HCT116 (cell line): Measurements from ENCODE around the gene ANKRD13B. TPM values are rescaled to one million over a fixed set of nuclear protein-coding genes. Genes with fewer than 3 reads are reported as not detected.

Source experiments
- ATAC-seq: fragments of 200-7000 bp; cut with Tn5 transposase; 2 replicates; pipeline ENCODE4 v1.9.1; 2020; ENCODE audit warnings: mild to moderate bottlenecking, moderate library complexity
- BruUV-seq: library from RNA; stranded (reverse); fragments of 400-500 nt; replicated peaks from 2 replicates; lab custom pipeline; 2021; lab: Mats Ljungman, UMichigan
- CTCF ChIA-PET: fragments of 300-600 bp; sonication (Branson Sonifier 250); formaldehyde crosslinking; loops from one replicate; lab custom pipeline; 2021; ENCODE audit warnings: antibody characterized with exemption; lab: Charles Lee
- POLR2A ChIA-PET: fragments of 300-600, 350-600 bp; sonication (Branson Sonifier 250); formaldehyde crosslinking; loops from one replicate; lab custom pipeline; 2021; ENCODE audit warnings: antibody characterized with exemption; lab: Charles Lee
- RAD21 ChIA-PET, 2 experiments: fragments of 300-600 bp; sonication (Branson Sonifier 250); formaldehyde crosslinking; loops; one replicate each; lab custom pipeline; 2023; ENCODE audit warnings: low total read pairs in 2 of 2; ENCODE audit not compliant: uncharacterized antibody in 2 of 2, unreplicated experiment in 2 of 2, low non-redundant PET in 1 of 2; lab: Charles Lee
- DNase-seq: peaks from one replicate; pipeline ENCODE4 v3.0.0-alpha.2; 2010; ENCODE audit warnings: low read depth, low spot score
- H2AFZ ChIP-seq: fragments of 200-600 bp; shearing (Covaris generic), sonication (generic); 2 replicates; pipeline ENCODE4 v1.6.1; 2017; ENCODE audit warnings: low read depth, mixed run types, mixed read lengths, antibody characterized with exemption, low read length; ENCODE audit not compliant: poor library complexity, severe bottlenecking
- H3K27ac ChIP-seq: 2 replicates; pipeline ENCODE4 v1.5.1; 2012; ENCODE audit warnings: low read depth, low read length
- H3K27me3 ChIP-seq: fragments of 200-600 bp; sonication (generic); 2 replicates; pipeline ENCODE4 v1.6.1; 2016; ENCODE audit warnings: mixed run types, low read length, mixed read lengths; ENCODE audit not compliant: insufficient read depth
- H3K36me3 ChIP-seq, 2 experiments: fragments of 200-500 bp in 1 of 2; fragments of 200-600 bp in 1 of 2; sonication (Bioruptor generic) in 1 of 2; sonication (generic) in 1 of 2; 2 replicates each; pipeline versions ENCODE4 v1.5.1 to v1.6.1; 2014 to 2016; ENCODE audit warnings: low read length in 2 of 2, inconsistent platforms in 1 of 2, mixed read lengths in 1 of 2, mixed run types in 1 of 2; ENCODE audit not compliant: insufficient read depth in 2 of 2, control insufficient read depth in 1 of 2
- H3K4me1 ChIP-seq, 2 experiments: fragments of 200-600 bp in 1 of 2; sonication (generic) in 1 of 2; 2 replicates each; pipeline versions ENCODE4 v1.5.1 to v1.6.1; 2012 to 2017; ENCODE audit warnings: low read length in 2 of 2, inconsistent platforms in 1 of 2, mild to moderate bottlenecking in 1 of 2, mixed read lengths in 1 of 2, mixed run types in 1 of 2, moderate library complexity in 1 of 2; ENCODE audit not compliant: insufficient read depth in 2 of 2, control insufficient read depth in 1 of 2
- H3K4me2 ChIP-seq: fragments of 200-600 bp; sonication (generic); 2 replicates; pipeline ENCODE4 v1.6.1; 2017; ENCODE audit warnings: mixed run types, low read length, mixed read lengths
- H3K4me3 ChIP-seq, 2 experiments: fragments of 200-600 bp in 1 of 2; sonication (generic) in 1 of 2; replicated peaks in 1 of 2; 2 replicates each; pipeline ENCODE4 v1.5.1; 2011 to 2016; ENCODE audit warnings: low read length in 2 of 2, control low read depth in 1 of 2, low read depth in 1 of 2, mild to moderate bottlenecking in 1 of 2, mixed read lengths in 1 of 2, mixed run types in 1 of 2
- H3K79me2 ChIP-seq: fragments of 200-600 bp; sonication (generic); 2 replicates; pipeline ENCODE4 v1.6.1; 2017; ENCODE audit warnings: mild to moderate bottlenecking, mixed run types, low read length, moderate library complexity, mixed read lengths; ENCODE audit not compliant: insufficient read depth
- H3K9ac ChIP-seq: fragments of 200-600 bp; sonication (generic); 2 replicates; pipeline ENCODE4 v1.6.1; 2016; ENCODE audit warnings: low read length, mixed read lengths
- H3K9me2 ChIP-seq: fragments of 200-600 bp; sonication (generic), shearing (Covaris generic); 2 replicates; pipeline ENCODE4 v1.6.1; 2017; ENCODE audit warnings: mixed run types, mild to moderate bottlenecking, moderate library complexity; ENCODE audit not compliant: insufficient read depth
- H3K9me3 ChIP-seq, 2 experiments: fragments of 200-500 bp in 1 of 2; fragments of 200-600 bp in 1 of 2; sonication (Bioruptor generic) in 1 of 2; sonication (generic) in 1 of 2; 2 replicates each; pipeline ENCODE4 v1.6.1; 2014 to 2017; ENCODE audit warnings: low read length in 2 of 2, mixed read lengths in 2 of 2, inconsistent platforms in 1 of 2, low read depth in 1 of 2, mild to moderate bottlenecking in 1 of 2, mixed run types in 1 of 2, moderate library complexity in 1 of 2; ENCODE audit not compliant: control insufficient read depth in 1 of 2, insufficient read depth in 1 of 2
- H4K20me1 ChIP-seq: fragments of 200-600 bp; sonication (generic), shearing (Covaris generic); 2 replicates; pipeline ENCODE4 v1.6.1; 2017; ENCODE audit warnings: mixed run types, mild to moderate bottlenecking, moderate library complexity; ENCODE audit not compliant: insufficient read depth
- FOSL1 ChIP-seq: IDR thresholded peaks from 2 replicates; pipeline ENCODE4 v1.6.1; 2012; ENCODE audit warnings: low read depth
- POLR2A ChIP-seq: IDR thresholded peaks from 2 replicates; pipeline ENCODE4 v1.7.0; 2011; ENCODE audit warnings: borderline replicate concordance; ENCODE audit not compliant: insufficient read depth, insufficient read length; ENCODE audit errors: extremely low read depth
- POLR2AphosphoS5 ChIP-seq: IDR thresholded peaks from 2 replicates; pipeline ENCODE4 v1.6.1; 2011; ENCODE audit warnings: mild to moderate bottlenecking, low read depth, low read length, moderate library complexity
- RAD21 ChIP-seq: IDR thresholded peaks from 2 replicates; pipeline ENCODE4 v1.6.1; 2012; ENCODE audit warnings: low read depth, mild to moderate bottlenecking
- intact Hi-C: fragments of 100-400 bp; cut with micrococcal nuclease; formaldehyde crosslinking; loops from 2 replicates; pipeline ENCODE4 v1.10.0; 2022
- total RNA-seq: library from RNA; stranded (reverse); gene quantifications from one replicate; pipeline ENCODE4 v1.2.1, GENCODE V29; 2021; ENCODE audit not compliant: unreplicated experiment
- TF ChIP-seq, protein P1 (sequence below): IDR thresholded peaks from 2 replicates; pipeline ENCODE4 v1.6.1; 2011; ENCODE audit warnings: mild to moderate bottlenecking, low read length, moderate library complexity; ENCODE audit not compliant: insufficient replicate concordance; ENCODE audit errors: extremely low read depth
- TF ChIP-seq, protein P2 (sequence below), 3 experiments: fragments of 200-600 bp in 1 of 3; sonication (generic) in 1 of 3; IDR thresholded peaks in 2 of 3; conservative IDR thresholded peaks in 1 of 3; 2 replicates each; pipeline ENCODE4 v1.5.1; 2012 to 2017; ENCODE audit warnings: low read depth in 2 of 3, low read length in 2 of 3, antibody characterized with exemption in 1 of 3, borderline replicate concordance in 1 of 3, control low read depth in 1 of 3, mild to moderate bottlenecking in 1 of 3, mixed read lengths in 1 of 3, mixed run types in 1 of 3, moderate library complexity in 1 of 3; ENCODE audit not compliant: insufficient read depth in 1 of 3
- TF ChIP-seq, protein P3 (sequence below): IDR thresholded peaks from 2 replicates; pipeline ENCODE4 v1.6.1; 2012

The ANKRD13B gene
- total RNA-seq, 1 experiment from 2014 or later = 27.4 TPM

DNA sequence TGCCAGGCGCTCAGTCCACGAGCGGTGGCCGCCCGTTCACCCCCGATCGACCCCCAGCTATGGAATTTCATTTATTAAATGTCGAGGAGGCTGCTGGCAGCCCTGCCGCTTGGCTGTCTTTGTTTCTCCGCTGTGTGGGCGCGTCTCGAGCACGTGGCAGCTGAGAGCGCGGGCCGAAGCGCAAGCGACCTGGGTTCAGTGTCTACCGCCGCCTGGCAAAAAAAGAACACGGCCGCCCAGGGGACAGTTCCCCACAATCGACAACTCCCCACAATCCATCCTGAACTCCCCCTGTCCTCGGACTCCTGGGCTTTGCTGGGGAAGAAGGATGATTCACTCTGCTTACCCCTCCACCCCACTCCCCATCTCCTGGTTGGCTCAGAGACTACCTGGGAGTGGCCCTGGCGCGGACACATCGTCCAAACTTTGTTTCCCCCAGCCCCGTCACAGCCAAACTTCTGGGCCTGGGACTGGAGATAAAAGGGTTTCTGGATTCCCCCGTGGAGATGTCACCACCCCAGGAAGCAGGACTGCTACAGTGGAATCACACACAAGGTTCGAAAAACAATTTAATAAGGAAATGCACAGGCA lies 1.7 kb upstream of the ANKRD13B start (continued):
- no peak for TF ChIP-seq POLR2AphosphoS5
- no peak for TF ChIP-seq FOSL1

DNA sequence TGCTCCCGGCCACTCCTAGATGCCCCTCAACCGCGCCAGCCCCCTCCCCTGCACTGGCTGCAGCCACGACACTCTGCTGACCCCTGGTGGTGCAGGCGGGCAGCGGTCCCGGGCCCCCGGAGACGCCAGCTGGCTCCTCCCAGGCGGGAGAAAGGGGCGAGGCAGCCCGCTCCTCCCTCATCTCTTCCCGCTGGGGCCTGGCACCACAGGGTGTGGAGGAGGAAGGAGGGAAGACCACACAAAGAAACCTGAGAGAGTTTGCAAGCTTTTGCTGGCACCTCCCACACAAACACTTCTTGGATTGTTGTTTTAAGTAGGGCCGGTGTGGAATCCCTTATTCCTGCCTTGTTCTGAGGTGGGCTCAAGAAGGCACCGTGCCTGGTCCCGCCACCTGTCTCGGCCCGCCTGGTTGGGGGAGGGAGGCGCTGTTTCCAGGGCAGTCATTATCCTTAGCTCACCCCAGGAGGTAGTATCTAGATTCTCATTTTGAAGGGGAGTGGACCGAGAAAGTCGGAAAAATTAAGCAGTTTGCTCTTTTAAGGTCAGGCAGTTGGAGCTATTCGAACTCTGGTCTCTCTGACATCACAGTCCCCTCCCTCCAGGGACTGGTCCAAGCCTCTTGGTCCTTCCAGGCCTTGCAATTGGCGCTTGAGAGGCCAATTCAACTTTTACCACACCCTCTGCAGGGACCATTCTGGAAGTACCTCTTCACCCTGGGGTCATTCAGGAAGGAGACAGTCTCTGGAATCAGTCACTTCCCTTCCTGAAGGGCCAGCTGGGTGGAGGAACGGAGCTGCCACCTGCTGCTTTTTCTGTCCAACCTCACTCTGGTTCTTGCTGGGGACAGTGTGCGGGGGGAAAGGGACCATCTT lies 959 bp upstream of the ANKRD13B start:
- no peaks in the 10 kb centered on the region for H3K9me3 ChIP-seq

More for the DNA sequence above, 959 bp upstream of the ANKRD13B start:
- no peaks in the 10 kb centered on the region for H3K36me3 ChIP-seq
- RAD21 ChIA-PET = interaction anchor here (0.6 to 1.1 kb wide), 7 partner anchors 10 to 506 kb away, joined by 3 read pairs; partner anchors contain the start of gene ABHD15 (in 1 of the 2)
- peaks cover 36 to 69% of the 10 kb centered on the region in 2 experiments for H3K4me1 ChIP-seq
- BruUV-seq = no TSS peak
- ATAC-seq (peak; percentile 65), DNase-seq (peak; percentile 69)
- CTCF ChIA-PET = interaction anchor here (0.6 to 3.4 kb wide), 29 partner anchors 8 to 1583 kb away, joined by 3 to 57 read pairs (median 3); partner anchors contain the start of genes ABHD15, CORO6, NUFIP2 and PHF12
- TF ChIP-seq, protein P1, sequence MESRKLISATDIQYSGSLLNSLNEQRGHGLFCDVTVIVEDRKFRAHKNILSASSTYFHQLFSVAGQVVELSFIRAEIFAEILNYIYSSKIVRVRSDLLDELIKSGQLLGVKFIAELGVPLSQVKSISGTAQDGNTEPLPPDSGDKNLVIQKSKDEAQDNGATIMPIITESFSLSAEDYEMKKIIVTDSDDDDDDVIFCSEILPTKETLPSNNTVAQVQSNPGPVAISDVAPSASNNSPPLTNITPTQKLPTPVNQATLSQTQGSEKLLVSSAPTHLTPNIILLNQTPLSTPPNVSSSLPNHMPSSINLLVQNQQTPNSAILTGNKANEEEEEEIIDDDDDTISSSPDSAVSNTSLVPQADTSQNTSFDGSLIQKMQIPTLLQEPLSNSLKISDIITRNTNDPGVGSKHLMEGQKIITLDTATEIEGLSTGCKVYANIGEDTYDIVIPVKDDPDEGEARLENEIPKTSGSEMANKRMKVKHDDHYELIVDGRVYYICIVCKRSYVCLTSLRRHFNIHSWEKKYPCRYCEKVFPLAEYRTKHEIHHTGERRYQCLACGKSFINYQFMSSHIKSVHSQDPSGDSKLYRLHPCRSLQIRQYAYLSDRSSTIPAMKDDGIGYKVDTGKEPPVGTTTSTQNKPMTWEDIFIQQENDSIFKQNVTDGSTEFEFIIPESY = no peak
- TF ChIP-seq POLR2AphosphoS5 (peak; percentile 53), RAD21 (peak; percentile 91), POLR2A (peak; percentile 29)
- TF ChIP-seq, protein P2, sequence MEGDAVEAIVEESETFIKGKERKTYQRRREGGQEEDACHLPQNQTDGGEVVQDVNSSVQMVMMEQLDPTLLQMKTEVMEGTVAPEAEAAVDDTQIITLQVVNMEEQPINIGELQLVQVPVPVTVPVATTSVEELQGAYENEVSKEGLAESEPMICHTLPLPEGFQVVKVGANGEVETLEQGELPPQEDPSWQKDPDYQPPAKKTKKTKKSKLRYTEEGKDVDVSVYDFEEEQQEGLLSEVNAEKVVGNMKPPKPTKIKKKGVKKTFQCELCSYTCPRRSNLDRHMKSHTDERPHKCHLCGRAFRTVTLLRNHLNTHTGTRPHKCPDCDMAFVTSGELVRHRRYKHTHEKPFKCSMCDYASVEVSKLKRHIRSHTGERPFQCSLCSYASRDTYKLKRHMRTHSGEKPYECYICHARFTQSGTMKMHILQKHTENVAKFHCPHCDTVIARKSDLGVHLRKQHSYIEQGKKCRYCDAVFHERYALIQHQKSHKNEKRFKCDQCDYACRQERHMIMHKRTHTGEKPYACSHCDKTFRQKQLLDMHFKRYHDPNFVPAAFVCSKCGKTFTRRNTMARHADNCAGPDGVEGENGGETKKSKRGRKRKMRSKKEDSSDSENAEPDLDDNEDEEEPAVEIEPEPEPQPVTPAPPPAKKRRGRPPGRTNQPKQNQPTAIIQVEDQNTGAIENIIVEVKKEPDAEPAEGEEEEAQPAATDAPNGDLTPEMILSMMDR (IDR thresholded peaks at IDR 0.05 in 2 of 3, conservative IDR thresholded peaks at IDR 0.05 in 1 of 3; ENCODE audit: borderline replicate concordance in 1 of 3, insufficient read depth in 1 of 3, low read depth in 2 of 3, low read length in 2 of 3) = peak; percentile 91 to 98 (median 93)
- TF ChIP-seq, protein P3, sequence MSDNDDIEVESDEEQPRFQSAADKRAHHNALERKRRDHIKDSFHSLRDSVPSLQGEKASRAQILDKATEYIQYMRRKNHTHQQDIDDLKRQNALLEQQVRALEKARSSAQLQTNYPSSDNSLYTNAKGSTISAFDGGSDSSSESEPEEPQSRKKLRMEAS = peak; percentile 46
- no peaks in the 10 kb centered on the region for H3K9me2 ChIP-seq
- POLR2A ChIA-PET = interaction anchor here (1.0 to 1.5 kb wide), 3 partner anchors 11 to 33 kb away, joined by 3 to 6 read pairs (median 4); partner anchors contain the start of gene CORO6
- intact Hi-C loops = loop anchor here (1.0 to 10.0 kb wide), 2 partner anchors 222 to 447 kb away; no protein-coding TSS in a partner anchor
- H3K4me3 ChIP-seq = peak overlapping the region; percentile 66
- H3K9ac ChIP-seq = peak overlapping the region; percentile 84
- peak overlapping the region; percentile 94 for H3K27ac ChIP-seq
- peak overlapping the region; percentile 91 for H3K4me2 ChIP-seq
- no peak overlapping the region for H2AFZ ChIP-seq
- no peaks in the 10 kb centered on the region for H4K20me1 ChIP-seq
- peaks cover 53% of the 10 kb centered on the region for H3K79me2 ChIP-seq
- no peaks in the 10 kb centered on the region for H3K27me3 ChIP-seq
